Thyroid gland (tissue), 4 donors: Measurements from ENCODE around the gene TCF19. TPM values are rescaled to one million over a fixed set of nuclear protein-coding genes. Genes with fewer than 3 reads are reported as not detected.
A peak's percentile ranks its signal among the peaks of the same experiment; 100 is the strongest.

ENCODE experiments used
- DNase-seq, 2 donors: peaks; one replicate each; pipeline ENCODE4 v3.0.0-alpha.2; 2019
- H3K27ac ChIP-seq, 3 donors: fragments of 200-600 bp; sonication (generic); 1 replicate in 2 of 3; 2 replicates in 1 of 3; pipeline ENCODE4 v1.5.1; 2016 to 2019; ENCODE audit warnings: mild to moderate bottlenecking in 1 of 3, moderate library complexity in 1 of 3
- H3K27me3 ChIP-seq: fragments of 200-600 bp; sonication (generic); one replicate; pipeline ENCODE4 v1.5.1; 2019
- H3K36me3 ChIP-seq, 2 donors: fragments of 200-600 bp; sonication (generic); one replicate each; pipeline ENCODE4 v1.5.1; 2016 to 2019
- H3K4me1 ChIP-seq, 2 donors: fragments of 200-600 bp; sonication (generic); one replicate each; pipeline ENCODE4 v1.5.1; 2017 to 2019
- H3K4me3 ChIP-seq, 3 donors: fragments of 200-600 bp; sonication (generic); replicated peaks in 1 of 3; 1 replicate in 2 of 3; 2 replicates in 1 of 3; pipeline ENCODE4 v1.5.1; 2016; ENCODE audit warnings: mild to moderate bottlenecking in 1 of 3
- H3K9me3 ChIP-seq: fragments of 200-600 bp; sonication (generic); one replicate; pipeline ENCODE4 v1.5.1; 2017
- CTCF ChIP-seq, 6 experiments: fragments of 200-600 bp in 3 of 6; fragments of 450-650 bp in 3 of 6; sonication (generic) in 3 of 6; IDR thresholded peaks; one replicate each; pipeline ENCODE4 v1.5.1; 2016 to 2019; ENCODE audit warnings: antibody characterized with exemption in 6 of 6, mild to moderate bottlenecking in 2 of 6, inconsistent platforms in 1 of 6, moderate library complexity in 1 of 6
- POLR2A ChIP-seq, 2 donors: fragments of 450-650 bp; IDR thresholded peaks; one replicate each; pipeline ENCODE4 v1.6.1; 2017; ENCODE audit warnings: antibody characterized with exemption in 2 of 2, mild to moderate bottlenecking in 2 of 2, moderate library complexity in 1 of 2
- WGBS, 2 donors: methylation state at CpG; one replicate each; pipeline ENCODE4 v1.1.5; 2017; 5-methylcytosine and 5-hydroxymethylcytosine counted together
- intact Hi-C: fragments of 100-400 bp; cut with DNase I; formaldehyde crosslinking; loops from one replicate; pipeline ENCODE4 v1.15.1; 2023
- total RNA-seq, 4 donors: library from RNA; depleted of rRNA; stranded (reverse); fragments of >200 nt; gene quantifications; one replicate each; pipeline ENCODE4 v1.2.3, GENCODE V29; 2016

The TCF19 gene
- total RNA-seq, 4 donors from 2014 or later: 1.2 to 4.9 (median 3.2) TPM

GRCh38 chr6:31113861-31114540 is 44.4 kb upstream of the TCF19 start:
- intact Hi-C loops: no loop called here
- peak overlapping the region; percentile 65 to 82 (median 78) for H3K27ac ChIP-seq
- no peaks in the 10 kb centered on the region for H3K9me3 ChIP-seq
- no peak overlapping the region for H3K4me3 ChIP-seq
- TF ChIP-seq POLR2A (IDR thresholded peaks at IDR 0.05) (no peak), CTCF (IDR thresholded peaks at IDR 0.05) (no peak)
- H3K27me3 ChIP-seq: no peaks in the 10 kb centered on the region
- WGBS, 2 donors: 56 to 63% methylated on average over 6 to 7 of the region's 7 CpGs
- no peak for DNase-seq
- no peaks in the 10 kb centered on the region for H3K36me3 ChIP-seq
- H3K4me1 ChIP-seq: peaks cover 16 to 42% of the 10 kb centered on the region in 2 donors

DNA sequence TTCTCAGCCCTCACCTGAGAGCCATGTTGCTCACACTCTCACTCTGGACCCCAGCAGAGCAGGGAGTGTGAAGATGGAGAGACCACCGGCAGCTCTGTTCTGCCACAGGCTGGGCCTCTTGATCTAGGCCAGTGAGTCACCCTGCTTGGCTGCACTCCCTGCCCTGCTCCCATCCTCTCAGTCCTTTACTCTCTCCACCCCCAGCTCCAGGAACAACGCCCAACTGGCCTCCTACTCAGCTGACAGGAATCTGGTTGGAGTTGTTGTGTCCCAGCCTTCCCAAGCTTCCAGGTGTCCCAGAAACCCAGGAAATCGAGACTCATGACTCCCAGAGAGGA is 43.9 kb upstream of the TCF19 start, which contains the start of gene PSORS1C1:
PSORS1C1 (plus strand) TSS at position 260 of the 338 bp plus-strand sequence. CDS start 14,833 bp downstream, outside the sequence.
- DNase-seq: peak; percentile 90 to 91
- TF ChIP-seq CTCF (IDR thresholded peaks at IDR 0.05) (no peak), POLR2A (IDR thresholded peaks at IDR 0.05) (no peak)
- WGBS, 2 donors: 16 to 18% methylated on average over 3 of the region's 3 CpGs
- H3K27me3 ChIP-seq: no peaks in the 10 kb centered on the region
- peak within 1 kb of the TSS in 1 of 3 donors; percentile 19 for H3K4me3 ChIP-seq
- H3K9me3 ChIP-seq: no peaks in the 10 kb centered on the region
- peak within 1 kb of the TSS; percentile 65 to 82 (median 78) for H3K27ac ChIP-seq
- peaks cover 16 to 42% of the 10 kb centered on the region in 2 donors for H3K4me1 ChIP-seq
- intact Hi-C loops: no loop called here
- H3K36me3 ChIP-seq: no peaks in the 10 kb centered on the region

DNA sequence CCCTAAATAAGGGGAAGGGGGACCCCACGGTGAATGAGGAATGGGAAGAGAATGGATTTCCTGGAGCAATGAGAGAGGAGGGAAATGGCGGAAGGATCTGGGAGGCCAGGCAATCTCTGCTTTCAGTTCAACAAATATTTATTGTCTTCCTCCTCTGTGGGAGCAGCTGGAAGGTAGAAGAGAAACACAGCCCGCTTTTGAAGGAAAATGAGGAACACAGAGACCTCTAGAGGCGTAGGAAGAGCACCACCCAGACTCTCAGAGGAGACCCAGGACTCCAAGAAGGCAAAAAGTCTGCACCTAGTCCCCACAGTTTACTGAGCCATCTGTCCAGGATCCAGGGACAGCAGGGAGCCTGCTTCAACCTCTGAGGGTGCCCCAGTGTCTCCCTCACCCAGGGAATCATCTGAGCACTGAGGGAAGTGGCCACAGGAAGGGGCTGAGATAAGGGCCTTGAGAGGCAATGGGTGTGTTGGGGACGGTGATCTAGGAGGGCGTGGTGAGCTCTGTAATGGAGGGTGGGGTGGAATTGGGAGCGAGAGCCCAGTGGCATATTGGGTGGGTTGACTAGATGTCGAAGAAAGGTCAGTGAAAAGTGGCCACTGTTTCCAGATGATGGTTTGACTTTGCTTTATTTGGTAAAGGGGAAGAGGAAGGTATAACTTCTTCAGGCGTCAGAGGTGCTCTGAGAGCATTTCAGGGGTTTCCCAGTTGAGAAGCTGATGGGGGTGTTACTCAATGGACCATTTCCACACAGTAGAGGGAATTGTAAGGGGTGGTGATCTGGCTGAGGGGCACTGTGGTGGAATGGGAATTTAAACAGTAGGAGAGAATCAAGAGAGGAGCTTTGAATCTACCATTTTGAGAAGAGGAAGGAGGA is 43.2 kb upstream of the TCF19 start:
- Histone ChIP-seq H3K4me3 (peak overlapping the region in 1 of 3 donors; percentile 19), H3K36me3 (no peaks in the 10 kb centered on the region), H3K27me3 (no peaks in the 10 kb centered on the region), H3K4me1 (peaks cover 16 to 42% of the 10 kb centered on the region in 2 donors), H3K27ac (peak overlapping the region; percentile 65 to 82 (median 78)), H3K9me3 (no peaks in the 10 kb centered on the region)
- TF ChIP-seq POLR2A (IDR thresholded peaks at IDR 0.05) (no peak), CTCF (IDR thresholded peaks at IDR 0.05) (peak in 2 of 6 experiments; percentile 9 to 15)
- intact Hi-C loops: no loop called here
- 70 to 78% methylated on average over 9 of the region's 9 CpGs for WGBS, 2 donors
- DNase-seq: no peak

DNA sequence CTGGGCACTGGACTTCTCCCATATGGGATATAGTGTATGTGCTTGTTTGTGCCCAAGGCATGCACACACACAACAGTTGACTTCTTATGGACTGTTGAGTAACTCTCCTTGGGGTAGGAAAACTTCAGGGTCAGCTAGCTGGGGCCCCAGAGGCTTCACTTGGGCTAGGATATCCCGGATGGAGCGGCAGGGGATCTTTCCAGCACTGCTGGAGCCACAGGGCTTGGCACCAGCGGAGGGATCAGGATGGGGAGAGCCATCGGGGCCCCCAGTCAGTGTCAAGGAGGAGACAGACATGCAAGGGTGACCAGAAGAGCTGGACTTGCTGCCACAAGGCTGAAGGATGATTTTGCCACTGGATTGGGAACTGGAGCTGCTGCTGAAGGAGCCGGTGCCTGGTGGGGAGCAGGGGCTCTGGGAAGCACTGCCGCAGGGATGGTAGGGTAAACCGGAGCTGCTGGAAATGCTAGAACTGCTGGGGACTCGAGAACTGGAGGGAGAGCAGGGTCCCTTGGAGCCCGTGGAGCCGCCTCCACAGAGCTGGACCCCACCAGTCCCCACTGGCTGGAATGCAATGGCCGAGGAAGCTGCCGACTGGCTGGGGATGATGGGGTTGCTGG is 42.3 kb upstream of the TCF19 start:
- Histone ChIP-seq H3K4me3 (no peak overlapping the region), H3K27ac (no peak overlapping the region), H3K27me3 (no peaks in the 10 kb centered on the region), H3K36me3 (no peaks in the 10 kb centered on the region), H3K9me3 (no peaks in the 10 kb centered on the region), H3K4me1 (peaks cover 16 to 45% of the 10 kb centered on the region in 2 donors)
- WGBS, 2 donors: 91 to 92% methylated on average over 12 of the region's 12 CpGs
- no peak for DNase-seq
- intact Hi-C loops: no loop called here
- TF ChIP-seq CTCF (IDR thresholded peaks at IDR 0.05): no peak
- TF ChIP-seq POLR2A (IDR thresholded peaks at IDR 0.05): no peak
